ENCODE measurements around the gene ASB13. TPM values are rescaled to one million over a fixed set of nuclear protein-coding genes. Genes with fewer than 3 reads are reported as not detected.

The ASB13 gene
- total RNA-seq, 1 experiment from 2014 or later = 18.4 TPM

DNA sequence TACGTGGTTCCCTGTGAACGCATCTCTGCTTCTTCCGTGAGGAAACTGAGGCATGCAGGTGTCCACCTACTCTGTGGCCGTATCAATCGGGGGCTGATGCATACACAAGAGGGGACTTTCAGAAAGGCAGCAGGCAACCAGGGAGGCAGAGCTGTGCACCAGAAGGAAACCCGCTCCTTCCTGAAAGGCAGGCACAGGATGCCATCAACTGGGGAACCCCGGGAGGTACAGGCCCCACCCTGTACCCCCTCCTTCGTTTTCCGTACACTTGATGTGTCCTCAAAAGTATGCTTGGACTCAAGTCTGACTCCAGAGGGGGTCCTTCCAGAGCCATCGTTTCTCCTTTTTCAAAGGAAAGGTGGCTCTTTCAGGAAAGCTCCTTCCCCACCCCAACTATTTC lies 59.5 kb downstream of the ASB13 start:
- Histone ChIP-seq H3K27me3 (ENCODE audit: control insufficient read depth, insufficient read depth, low read length) (no peaks in the 10 kb centered on the region), H3K9me3 (ENCODE audit: control insufficient read depth, insufficient read depth, low read depth, low read length) (no peaks in the 10 kb centered on the region), H3K36me3 (ENCODE audit: control insufficient read depth, insufficient read depth, low read length) (no peaks in the 10 kb centered on the region), H3K4me3 (ENCODE audit: low read depth in 2 of 2, low read length in 2 of 2) (no peak overlapping the region), H3K4me1 (ENCODE audit: control insufficient read depth, insufficient read depth, low read length) (no peaks in the 10 kb centered on the region; the same call in 1 of the 2 replicates), H3K27ac (ENCODE audit: low read length) (no peak overlapping the region)
- intact Hi-C loops (cut with micrococcal nuclease; ENCODE audit: unreplicated experiment) (no loop called here), in situ Hi-C loops (cut with HindIII; ENCODE audit: low pct_unique_long_range_greater_than_20kb, low sequenced_read_pairs) (no loop called here)
- BruUV-seq (replicated peaks) = no TSS peak
- POLR2A ChIA-PET = no interaction called here
- ATAC-seq (no peak), DNase-seq (ENCODE audit: low read depth, low spot score) (no peak)
- CTCF ChIA-PET = no interaction called here
- no peak for TF ChIP-seq POLR2AphosphoS5 (IDR thresholded peaks at IDR 0.05; ENCODE audit: low read depth, low read length)
- TF ChIP-seq, protein P1, sequence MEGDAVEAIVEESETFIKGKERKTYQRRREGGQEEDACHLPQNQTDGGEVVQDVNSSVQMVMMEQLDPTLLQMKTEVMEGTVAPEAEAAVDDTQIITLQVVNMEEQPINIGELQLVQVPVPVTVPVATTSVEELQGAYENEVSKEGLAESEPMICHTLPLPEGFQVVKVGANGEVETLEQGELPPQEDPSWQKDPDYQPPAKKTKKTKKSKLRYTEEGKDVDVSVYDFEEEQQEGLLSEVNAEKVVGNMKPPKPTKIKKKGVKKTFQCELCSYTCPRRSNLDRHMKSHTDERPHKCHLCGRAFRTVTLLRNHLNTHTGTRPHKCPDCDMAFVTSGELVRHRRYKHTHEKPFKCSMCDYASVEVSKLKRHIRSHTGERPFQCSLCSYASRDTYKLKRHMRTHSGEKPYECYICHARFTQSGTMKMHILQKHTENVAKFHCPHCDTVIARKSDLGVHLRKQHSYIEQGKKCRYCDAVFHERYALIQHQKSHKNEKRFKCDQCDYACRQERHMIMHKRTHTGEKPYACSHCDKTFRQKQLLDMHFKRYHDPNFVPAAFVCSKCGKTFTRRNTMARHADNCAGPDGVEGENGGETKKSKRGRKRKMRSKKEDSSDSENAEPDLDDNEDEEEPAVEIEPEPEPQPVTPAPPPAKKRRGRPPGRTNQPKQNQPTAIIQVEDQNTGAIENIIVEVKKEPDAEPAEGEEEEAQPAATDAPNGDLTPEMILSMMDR (IDR thresholded peaks at IDR 0.05) = no peak
- TF ChIP-seq, protein P2, sequence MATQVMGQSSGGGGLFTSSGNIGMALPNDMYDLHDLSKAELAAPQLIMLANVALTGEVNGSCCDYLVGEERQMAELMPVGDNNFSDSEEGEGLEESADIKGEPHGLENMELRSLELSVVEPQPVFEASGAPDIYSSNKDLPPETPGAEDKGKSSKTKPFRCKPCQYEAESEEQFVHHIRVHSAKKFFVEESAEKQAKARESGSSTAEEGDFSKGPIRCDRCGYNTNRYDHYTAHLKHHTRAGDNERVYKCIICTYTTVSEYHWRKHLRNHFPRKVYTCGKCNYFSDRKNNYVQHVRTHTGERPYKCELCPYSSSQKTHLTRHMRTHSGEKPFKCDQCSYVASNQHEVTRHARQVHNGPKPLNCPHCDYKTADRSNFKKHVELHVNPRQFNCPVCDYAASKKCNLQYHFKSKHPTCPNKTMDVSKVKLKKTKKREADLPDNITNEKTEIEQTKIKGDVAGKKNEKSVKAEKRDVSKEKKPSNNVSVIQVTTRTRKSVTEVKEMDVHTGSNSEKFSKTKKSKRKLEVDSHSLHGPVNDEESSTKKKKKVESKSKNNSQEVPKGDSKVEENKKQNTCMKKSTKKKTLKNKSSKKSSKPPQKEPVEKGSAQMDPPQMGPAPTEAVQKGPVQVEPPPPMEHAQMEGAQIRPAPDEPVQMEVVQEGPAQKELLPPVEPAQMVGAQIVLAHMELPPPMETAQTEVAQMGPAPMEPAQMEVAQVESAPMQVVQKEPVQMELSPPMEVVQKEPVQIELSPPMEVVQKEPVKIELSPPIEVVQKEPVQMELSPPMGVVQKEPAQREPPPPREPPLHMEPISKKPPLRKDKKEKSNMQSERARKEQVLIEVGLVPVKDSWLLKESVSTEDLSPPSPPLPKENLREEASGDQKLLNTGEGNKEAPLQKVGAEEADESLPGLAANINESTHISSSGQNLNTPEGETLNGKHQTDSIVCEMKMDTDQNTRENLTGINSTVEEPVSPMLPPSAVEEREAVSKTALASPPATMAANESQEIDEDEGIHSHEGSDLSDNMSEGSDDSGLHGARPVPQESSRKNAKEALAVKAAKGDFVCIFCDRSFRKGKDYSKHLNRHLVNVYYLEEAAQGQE (IDR thresholded peaks at IDR 0.05; ENCODE audit: insufficient read depth in 1 of 2, low read depth in 2 of 2, low read length in 1 of 2) = no peak
- TF ChIP-seq TCF7L2 (IDR thresholded peaks at IDR 0.05; ENCODE audit: low read depth, low read length) = no peak
- no peak for TF ChIP-seq SIN3A (IDR thresholded peaks at IDR 0.05; ENCODE audit: borderline replicate concordance, insufficient read depth, low read depth, low read length)

DNA sequence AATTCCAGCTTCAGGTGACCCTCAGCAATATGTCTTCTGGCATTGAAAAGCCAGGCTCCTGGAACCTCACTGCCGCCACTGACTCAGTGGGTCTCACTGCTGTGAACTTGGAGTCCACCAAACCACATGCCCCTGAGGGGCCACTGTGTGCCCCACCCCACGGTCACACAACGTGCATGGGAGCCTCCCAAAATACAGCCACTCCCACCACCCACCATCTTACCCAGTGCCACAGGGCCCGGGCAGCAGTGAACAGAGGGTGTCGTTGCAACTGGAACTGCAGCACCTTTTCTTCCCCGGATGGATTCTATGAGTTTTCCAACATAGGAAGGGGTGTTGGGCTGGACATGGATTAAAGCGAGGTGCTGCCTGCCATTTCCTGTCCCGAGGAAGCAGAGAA lies 60.1 kb downstream of the ASB13 start:
- no peak overlapping the region for H3K27ac ChIP-seq (ENCODE audit: low read length)
- ChIA-PET CTCF (no interaction called here), POLR2A (no interaction called here)
- TF ChIP-seq POLR2AphosphoS5 (IDR thresholded peaks at IDR 0.05; ENCODE audit: low read depth, low read length) = no peak
- no peaks in the 10 kb centered on the region for H3K27me3 ChIP-seq (ENCODE audit: control insufficient read depth, insufficient read depth, low read length)
- no TSS peak for BruUV-seq (replicated peaks)
- H3K36me3 ChIP-seq (ENCODE audit: control insufficient read depth, insufficient read depth, low read length) = no peaks in the 10 kb centered on the region
- intact Hi-C loops (cut with micrococcal nuclease; ENCODE audit: unreplicated experiment) = no loop called here
- DNase-seq (ENCODE audit: low read depth, low spot score) = no peak
- in situ Hi-C loops (cut with HindIII; ENCODE audit: low pct_unique_long_range_greater_than_20kb, low sequenced_read_pairs) = no loop called here
- H3K4me1 ChIP-seq (ENCODE audit: control insufficient read depth, insufficient read depth, low read length) = no peaks in the 10 kb centered on the region; the same call in 1 of the 2 replicates
- H3K9me3 ChIP-seq (ENCODE audit: control insufficient read depth, insufficient read depth, low read depth, low read length) = no peaks in the 10 kb centered on the region
- no peak overlapping the region for H3K4me3 ChIP-seq (ENCODE audit: low read depth in 2 of 2, low read length in 2 of 2)
- ATAC-seq = no peak

DNA sequence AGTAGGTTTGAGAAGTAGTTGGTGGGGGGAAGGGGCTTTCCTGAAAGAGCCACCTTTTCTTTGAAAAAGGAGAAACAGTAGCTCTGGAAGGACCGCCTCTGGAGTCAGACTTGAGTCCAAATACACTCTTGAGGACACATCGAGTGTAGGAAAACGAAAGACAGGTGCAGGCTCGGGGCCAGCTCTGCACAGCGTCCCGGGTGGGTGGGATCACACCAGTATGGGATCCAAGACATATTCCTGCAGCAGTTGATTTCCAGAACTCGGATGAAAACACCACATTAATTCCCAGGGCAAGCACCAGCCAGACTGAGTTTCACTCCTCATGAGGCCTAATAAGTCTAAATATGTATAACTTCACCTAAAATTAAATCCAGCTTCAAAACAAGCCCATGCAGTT lies 61.4 kb downstream of the ASB13 start:
- no peak overlapping the region for H3K27ac ChIP-seq (ENCODE audit: low read length)
- H3K4me3 ChIP-seq (ENCODE audit: low read depth in 2 of 2, low read length in 2 of 2) = no peak overlapping the region
- in situ Hi-C loops (cut with HindIII; ENCODE audit: low pct_unique_long_range_greater_than_20kb, low sequenced_read_pairs) (no loop called here), intact Hi-C loops (cut with micrococcal nuclease; ENCODE audit: unreplicated experiment) (no loop called here)
- H3K9me3 ChIP-seq (ENCODE audit: control insufficient read depth, insufficient read depth, low read depth, low read length) = no peaks in the 10 kb centered on the region
- DNase-seq (ENCODE audit: low read depth, low spot score) (no peak), ATAC-seq (no peak)
- ChIA-PET POLR2A (interaction anchor here (0.6 kb wide), 1 partner anchor 87 kb away, joined by 3 read pairs; no protein-coding TSS in a partner anchor), CTCF (interaction anchor here (0.8 kb wide), 1 partner anchor 91 kb away, joined by 4 read pairs; no protein-coding TSS in a partner anchor)
- BruUV-seq (replicated peaks) = no TSS peak
- H3K36me3 ChIP-seq (ENCODE audit: control insufficient read depth, insufficient read depth, low read length) = no peaks in the 10 kb centered on the region
- no peaks in the 10 kb centered on the region for H3K27me3 ChIP-seq (ENCODE audit: control insufficient read depth, insufficient read depth, low read length)
- H3K4me1 ChIP-seq (ENCODE audit: control insufficient read depth, insufficient read depth, low read length) = no peaks in the 10 kb centered on the region
- TF ChIP-seq, protein P1 (IDR thresholded peaks at IDR 0.05) = no peak
- no peak for TF ChIP-seq TCF7L2 (IDR thresholded peaks at IDR 0.05; ENCODE audit: low read depth, low read length)
- TF ChIP-seq SIN3A (IDR thresholded peaks at IDR 0.05; ENCODE audit: borderline replicate concordance, insufficient read depth, low read depth, low read length) = no peak
